Kasumi-1 (cell line): ENCODE results near the gene NPM1.
"Not testable (repeated sequence)": the region's sequence is repeated elsewhere in the genome, so short reads cannot be mapped to it uniquely, and the experiment has no call there.

Experiments used
- DNase-seq, 2 experiments: peaks; one replicate each; lab custom pipeline; 2025; lab: John Stamatoyannopoulos, UW

Gene NPM1

GRCh38 chr5:171386006-171386671, 1.5 kb upstream of the NPM1 start:
- DNase-seq, result no peak

- DNase-seq, result no peak
These were observed 746 bp upstream of the NPM1 start for GRCh38 chr5:171386861-171387344.

GRCh38 chr5:171387970-171388815, 544 bp downstream of the NPM1 start:
- DNase-seq, result peak; percentile 46 to 51

- no peak for DNase-seq
These were observed 1.1 kb downstream of the NPM1 start for GRCh38 chr5:171388816-171389168.

- DNase-seq, result no peak
These were observed 3.4 kb downstream of the NPM1 start for GRCh38 chr5:171390883-171391677.

GRCh38 chr5:171391996-171392577, 4.4 kb downstream of the NPM1 start:
- DNase-seq, result no peak

GRCh38 chr5:171392585-171393159, 5.0 kb downstream of the NPM1 start:
- no peak for DNase-seq

GRCh38 chr5:171395042-171395441, 7.4 kb downstream of the NPM1 start:
- no peak for DNase-seq

- not testable (repeated sequence) for DNase-seq
These were observed 8.9 kb downstream of the NPM1 start for GRCh38 chr5:171396583-171396982.

GRCh38 chr5:171397190-171397589, 9.5 kb downstream of the NPM1 start:
- no peak for DNase-seq

- DNase-seq, result no peak
These were observed 9.9 kb downstream of the NPM1 start for GRCh38 chr5:171397599-171397998.

- DNase-seq, result not testable (repeated sequence)
These were observed 11.0 kb downstream of the NPM1 start for GRCh38 chr5:171398660-171399059.

GRCh38 chr5:171400169-171400568, 12.5 kb downstream of the NPM1 start:
- DNase-seq, result no peak

GRCh38 chr5:171401167-171401947, 13.7 kb downstream of the NPM1 start:
- no peak for DNase-seq

GRCh38 chr5:171402751-171403150, 15.1 kb downstream of the NPM1 start:
- not testable (repeated sequence) for DNase-seq

GRCh38 chr5:171405615-171406014, 18.0 kb downstream of the NPM1 start:
- DNase-seq, result peak; percentile 44 to 70

GRCh38 chr5:171407234-171407633, 19.6 kb downstream of the NPM1 start:
- DNase-seq, result no peak

GRCh38 chr5:171409164-171410136, 21.8 kb downstream of the NPM1 start:
- no peak for DNase-seq

GRCh38 chr5:171410181-171410580, 22.5 kb downstream of the NPM1 start:
- no peak for DNase-seq

GRCh38 chr5:171412186-171412585, 24.5 kb downstream of the NPM1 start:
- no peak for DNase-seq
